ENCODE results near the gene YDJC.
"Not testable (repeated sequence)": the region's sequence is repeated elsewhere in the genome, so short reads cannot be mapped to it uniquely, and the experiment has no call there.

Gene YDJC

GRCh38 chr22:21581009-21581713 lies 48.7 kb downstream of the YDJC start:
- DNase-seq (ENCODE audit: low read depth in 2 of 2) = not testable (repeated sequence)

GRCh38 chr22:21580623-21581007 lies 49.2 kb downstream of the YDJC start:
- DNase-seq (ENCODE audit: low read depth in 2 of 2) = not testable (repeated sequence)

GRCh38 chr22:21579474-21579851 lies 50.4 kb downstream of the YDJC start:
- no peak for DNase-seq (ENCODE audit: low read depth in 2 of 2)
